Measurements from ENCODE around the gene IQCE.
"Not testable (repeated sequence)": the region's sequence is repeated elsewhere in the genome, so short reads cannot be mapped to it uniquely, and the experiment has no call there.

The IQCE gene

GRCh38 chr7:2533566-2533965 is 25.2 kb upstream of the IQCE start:
- DNase-seq = not testable (repeated sequence)

GRCh38 chr7:2534214-2534613 is 24.6 kb upstream of the IQCE start:
- DNase-seq = not testable (repeated sequence)

GRCh38 chr7:2535872-2536627 is 22.7 kb upstream of the IQCE start:
- not testable (repeated sequence) for DNase-seq

GRCh38 chr7:2537981-2538851 is 20.6 kb upstream of the IQCE start:
- DNase-seq = peak in 1 of 2 donors; percentile 6

- DNase-seq = peak in 1 of 2 donors; percentile 1
Measured at GRCh38 chr7:2539031-2539911, 19.5 kb upstream of the IQCE start.

- DNase-seq = no peak
Measured at GRCh38 chr7:2540133-2540532, 18.6 kb upstream of the IQCE start.

- peak in 1 of 2 donors; percentile 1 for DNase-seq
Measured at GRCh38 chr7:2540641-2541051, 18.1 kb upstream of the IQCE start.

- no peak for DNase-seq
Measured at GRCh38 chr7:2541291-2542010, 17.3 kb upstream of the IQCE start.

GRCh38 chr7:2542011-2542915 is 16.5 kb upstream of the IQCE start:
- peak in 1 of 2 donors; percentile 1 for DNase-seq

- DNase-seq = no peak
Measured at GRCh38 chr7:2542916-2543871, 15.6 kb upstream of the IQCE start.

- no peak for DNase-seq
Measured at GRCh38 chr7:2544541-2545188, 14.1 kb upstream of the IQCE start.

GRCh38 chr7:2545746-2546425 is 12.9 kb upstream of the IQCE start:
- no peak for DNase-seq

GRCh38 chr7:2546776-2547586 is 11.8 kb upstream of the IQCE start:
- no peak for DNase-seq

GRCh38 chr7:2551418-2551817 is 7.4 kb upstream of the IQCE start:
- no peak for DNase-seq

GRCh38 chr7:2553108-2553507 is 5.7 kb upstream of the IQCE start:
- DNase-seq = no peak

- DNase-seq = no peak
Measured at GRCh38 chr7:2553831-2554581, 4.8 kb upstream of the IQCE start.

- DNase-seq = no peak
Measured at GRCh38 chr7:2554661-2555111, 4.1 kb upstream of the IQCE start.
